GM12864 (cell line): ENCODE data around the gene KRTAP10-1.

Experiments
- DNase-seq: peaks from one replicate; pipeline ENCODE4 v3.0.0-alpha.2; 2011; ENCODE audit warnings: low read depth
- H3K4me3 ChIP-seq: 2 replicates; pipeline ENCODE4 v1.5.1; 2011; ENCODE audit warnings: mild to moderate bottlenecking, low read depth, low read length, control low read depth
- TF ChIP-seq, protein P1 (sequence below): IDR thresholded peaks from 2 replicates; pipeline ENCODE4 v1.5.1; 2011; ENCODE audit warnings: low read depth, mild to moderate bottlenecking, moderate library complexity, low read length, control low read depth, inconsistent platforms; ENCODE audit errors: missing control alignments

KRTAP10-1 gene

GRCh38 chr21:44526096-44526997 is 13.6 kb downstream of the KRTAP10-1 start:
- DNase-seq, result no peak
- no peak overlapping the region for H3K4me3 ChIP-seq
- TF ChIP-seq, protein P1, sequence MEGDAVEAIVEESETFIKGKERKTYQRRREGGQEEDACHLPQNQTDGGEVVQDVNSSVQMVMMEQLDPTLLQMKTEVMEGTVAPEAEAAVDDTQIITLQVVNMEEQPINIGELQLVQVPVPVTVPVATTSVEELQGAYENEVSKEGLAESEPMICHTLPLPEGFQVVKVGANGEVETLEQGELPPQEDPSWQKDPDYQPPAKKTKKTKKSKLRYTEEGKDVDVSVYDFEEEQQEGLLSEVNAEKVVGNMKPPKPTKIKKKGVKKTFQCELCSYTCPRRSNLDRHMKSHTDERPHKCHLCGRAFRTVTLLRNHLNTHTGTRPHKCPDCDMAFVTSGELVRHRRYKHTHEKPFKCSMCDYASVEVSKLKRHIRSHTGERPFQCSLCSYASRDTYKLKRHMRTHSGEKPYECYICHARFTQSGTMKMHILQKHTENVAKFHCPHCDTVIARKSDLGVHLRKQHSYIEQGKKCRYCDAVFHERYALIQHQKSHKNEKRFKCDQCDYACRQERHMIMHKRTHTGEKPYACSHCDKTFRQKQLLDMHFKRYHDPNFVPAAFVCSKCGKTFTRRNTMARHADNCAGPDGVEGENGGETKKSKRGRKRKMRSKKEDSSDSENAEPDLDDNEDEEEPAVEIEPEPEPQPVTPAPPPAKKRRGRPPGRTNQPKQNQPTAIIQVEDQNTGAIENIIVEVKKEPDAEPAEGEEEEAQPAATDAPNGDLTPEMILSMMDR, result no peak

GRCh38 chr21:44525391-44526095 is 14.5 kb downstream of the KRTAP10-1 start:
- TF ChIP-seq, protein P1, result no peak
- no peak overlapping the region for H3K4me3 ChIP-seq
- no peak for DNase-seq

GRCh38 chr21:44524414-44525371 is 15.3 kb downstream of the KRTAP10-1 start:
- DNase-seq, result no peak
- TF ChIP-seq, protein P1, result no peak
- no peak overlapping the region for H3K4me3 ChIP-seq

DNA sequence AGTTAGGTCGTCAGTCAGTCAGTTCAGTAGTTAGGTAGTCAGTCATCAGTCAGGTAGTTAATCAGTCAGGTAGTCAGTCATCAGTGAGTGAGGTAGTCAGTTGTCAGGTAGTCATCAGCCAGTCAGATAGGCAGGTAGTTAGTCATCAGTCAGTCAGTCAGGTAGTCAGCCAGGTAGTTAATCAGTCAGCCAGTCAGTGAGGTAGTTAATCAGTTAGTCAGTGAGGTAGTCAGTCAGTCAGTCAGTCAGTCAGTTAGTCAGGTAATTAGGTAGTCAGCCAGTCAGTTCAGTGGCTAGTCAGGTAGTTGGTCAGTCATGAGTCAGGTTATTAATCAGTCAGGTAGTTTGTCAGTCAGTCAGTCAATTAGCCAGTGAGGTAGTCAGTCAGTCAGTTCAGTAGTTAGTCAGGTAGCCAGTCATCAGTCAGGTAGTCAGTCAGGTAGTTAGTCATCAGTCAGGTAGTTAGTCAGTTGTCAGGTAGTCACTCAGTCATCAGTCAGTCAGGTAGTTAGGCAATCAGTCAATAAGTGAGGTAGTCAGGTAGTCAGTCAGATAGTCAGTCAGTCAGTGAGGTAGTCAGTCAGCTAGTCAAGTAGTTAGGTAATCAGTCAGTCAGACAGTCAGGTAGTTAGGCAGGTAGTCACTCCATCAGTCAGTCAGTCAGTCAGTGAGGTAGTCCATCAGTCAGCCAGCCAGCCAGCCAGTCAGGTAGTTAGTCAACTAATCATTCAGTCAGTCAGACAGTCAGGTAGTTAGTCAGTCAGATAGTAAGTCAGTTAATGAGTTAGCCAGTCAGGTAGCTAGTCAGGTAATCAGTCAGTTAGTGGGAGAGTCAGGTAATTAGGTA is 16.2 kb downstream of the KRTAP10-1 start:
- no peak for DNase-seq
- no peak overlapping the region for H3K4me3 ChIP-seq
- TF ChIP-seq, protein P1, result no peak

- no peak for DNase-seq
- TF ChIP-seq, protein P1, result no peak
- H3K4me3 ChIP-seq, result no peak overlapping the region
Observed at GRCh38 chr21:44522753-44523204, 17.2 kb downstream of the KRTAP10-1 start.
